NB4 (cell line): ENCODE measurements around the gene SIGLEC9.

Experiments
- CTCF ChIP-seq: IDR thresholded peaks from one replicate; pipeline ENCODE4 v1.5.1; 2012; ENCODE audit warnings: low read depth, low read length
- MYC ChIP-seq: IDR thresholded peaks from 2 replicates; pipeline ENCODE4 v1.6.1; 2011; ENCODE audit warnings: low read depth, low read length
- POLR2A ChIP-seq: IDR thresholded peaks from 2 replicates; pipeline ENCODE4 v1.6.1; 2011; ENCODE audit warnings: mild to moderate bottlenecking; ENCODE audit not compliant: insufficient read length; ENCODE audit errors: extremely low read depth
- TF ChIP-seq, protein P1 (sequence below): IDR thresholded peaks from 2 replicates; pipeline ENCODE4 v1.6.1; 2011; ENCODE audit warnings: low read depth, low read length

DNA sequence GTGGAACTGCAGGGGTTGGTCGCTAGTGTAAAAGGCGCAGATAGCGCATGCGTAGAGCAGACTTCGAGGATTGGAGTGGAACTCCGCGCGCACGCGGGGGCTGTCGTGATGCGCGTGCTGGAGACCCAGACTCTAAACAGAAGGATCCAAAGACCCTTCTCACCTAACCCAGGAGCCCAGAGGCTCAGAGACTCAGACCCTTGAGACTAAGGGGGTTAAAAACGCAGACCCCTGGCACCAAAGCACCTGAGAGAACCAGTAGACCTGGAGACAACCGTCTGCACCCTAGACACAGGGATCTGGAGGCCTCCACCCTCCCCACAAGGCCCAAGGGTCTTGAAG lies 15.9 kb upstream of the SIGLEC9 start:
- TF ChIP-seq CTCF (no peak), POLR2A (no peak), MYC (no peak)
- TF ChIP-seq, protein P1, sequence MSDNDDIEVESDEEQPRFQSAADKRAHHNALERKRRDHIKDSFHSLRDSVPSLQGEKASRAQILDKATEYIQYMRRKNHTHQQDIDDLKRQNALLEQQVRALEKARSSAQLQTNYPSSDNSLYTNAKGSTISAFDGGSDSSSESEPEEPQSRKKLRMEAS: peak; percentile 29; the same call in 1 of the 2 replicates
